ENCODE results near the gene SUCLA2. TPM values are rescaled to one million over a fixed set of nuclear protein-coding genes. Genes with fewer than 3 reads are reported as not detected.

The SUCLA2 gene
- total and polyA plus RNA-seq, 3 donors from 2014 or later: 32.7 to 50.0 (median 41.5) TPM

GRCh38 chr13:47990427-47990826 lies 10.6 kb downstream of the SUCLA2 start:
- intact Hi-C loops (cut with DNase I; ENCODE audit: low total_unique reads): no loop called here
- WGBS, 2 donors: 90 to 95% methylated on average over 1 of the region's 1 CpG
- Histone ChIP-seq H3K4me3 (no peak overlapping the region), H3K36me3 (ENCODE audit: low read depth, missing control alignments) (no peaks in the 10 kb centered on the region), H3K27ac (no peak overlapping the region), H3K27me3 (no peaks in the 10 kb centered on the region), H3K4me1 (no peaks in the 10 kb centered on the region), H3K9me3 (no peaks in the 10 kb centered on the region)
- DNase-seq: no peak
- TF ChIP-seq, protein P1, sequence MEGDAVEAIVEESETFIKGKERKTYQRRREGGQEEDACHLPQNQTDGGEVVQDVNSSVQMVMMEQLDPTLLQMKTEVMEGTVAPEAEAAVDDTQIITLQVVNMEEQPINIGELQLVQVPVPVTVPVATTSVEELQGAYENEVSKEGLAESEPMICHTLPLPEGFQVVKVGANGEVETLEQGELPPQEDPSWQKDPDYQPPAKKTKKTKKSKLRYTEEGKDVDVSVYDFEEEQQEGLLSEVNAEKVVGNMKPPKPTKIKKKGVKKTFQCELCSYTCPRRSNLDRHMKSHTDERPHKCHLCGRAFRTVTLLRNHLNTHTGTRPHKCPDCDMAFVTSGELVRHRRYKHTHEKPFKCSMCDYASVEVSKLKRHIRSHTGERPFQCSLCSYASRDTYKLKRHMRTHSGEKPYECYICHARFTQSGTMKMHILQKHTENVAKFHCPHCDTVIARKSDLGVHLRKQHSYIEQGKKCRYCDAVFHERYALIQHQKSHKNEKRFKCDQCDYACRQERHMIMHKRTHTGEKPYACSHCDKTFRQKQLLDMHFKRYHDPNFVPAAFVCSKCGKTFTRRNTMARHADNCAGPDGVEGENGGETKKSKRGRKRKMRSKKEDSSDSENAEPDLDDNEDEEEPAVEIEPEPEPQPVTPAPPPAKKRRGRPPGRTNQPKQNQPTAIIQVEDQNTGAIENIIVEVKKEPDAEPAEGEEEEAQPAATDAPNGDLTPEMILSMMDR (IDR thresholded peaks at IDR 0.05): no peak
- TF ChIP-seq POLR2A (IDR thresholded peaks at IDR 0.05): no peak

DNA sequence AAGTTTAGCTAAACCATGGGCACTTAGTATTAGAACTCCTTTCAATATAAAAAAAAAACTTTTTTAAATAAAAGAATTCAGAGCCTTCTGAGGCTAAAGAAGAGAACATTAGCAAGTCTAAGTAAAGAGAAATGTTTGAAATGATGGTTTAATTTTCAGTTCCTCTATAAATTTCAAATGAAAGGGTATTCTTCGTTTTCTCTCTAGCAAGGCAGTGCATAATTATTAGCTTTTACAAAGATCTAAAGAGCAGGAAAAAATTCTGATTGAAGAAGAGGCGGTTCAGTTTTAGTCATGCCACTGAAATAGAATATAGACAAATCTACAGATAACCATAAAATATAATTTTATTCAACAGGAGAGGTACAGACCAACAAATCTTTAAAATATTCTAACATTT lies 18.0 kb downstream of the SUCLA2 start:
- Histone ChIP-seq H3K9me3 (no peaks in the 10 kb centered on the region), H3K36me3 (ENCODE audit: low read depth, missing control alignments) (no peaks in the 10 kb centered on the region), H3K27ac (no peak overlapping the region), H3K4me1 (no peaks in the 10 kb centered on the region), H3K27me3 (no peaks in the 10 kb centered on the region), H3K4me3 (no peak overlapping the region)
- TF ChIP-seq, protein P1 (IDR thresholded peaks at IDR 0.05): no peak
- no peak for TF ChIP-seq POLR2A (IDR thresholded peaks at IDR 0.05)
- intact Hi-C loops (cut with DNase I; ENCODE audit: low total_unique reads): no loop called here
- no peak for DNase-seq
- WGBS, 2 donors: 70 to 81% methylated on average over 2 of the region's 2 CpGs

- no peak for DNase-seq
- no peaks in the 10 kb centered on the region for H3K4me1 ChIP-seq
- no peaks in the 10 kb centered on the region for H3K27me3 ChIP-seq
- no peak overlapping the region for H3K27ac ChIP-seq
- WGBS, 2 donors: 100% methylated on average over 1 of the region's 1 CpG
- intact Hi-C loops (cut with DNase I; ENCODE audit: low total_unique reads): no loop called here
- no peaks in the 10 kb centered on the region for H3K36me3 ChIP-seq (ENCODE audit: low read depth, missing control alignments)
- TF ChIP-seq POLR2A (IDR thresholded peaks at IDR 0.05): no peak
- TF ChIP-seq, protein P1 (IDR thresholded peaks at IDR 0.05): no peak
- H3K4me3 ChIP-seq: no peak overlapping the region
- H3K9me3 ChIP-seq: no peaks in the 10 kb centered on the region
Observed at GRCh38 chr13:47976325-47976724, 24.7 kb downstream of the SUCLA2 start.

- WGBS, 2 donors: 94 to 97% methylated on average over 3 of the region's 3 CpGs
- intact Hi-C loops (cut with DNase I; ENCODE audit: low total_unique reads): no loop called here
- Histone ChIP-seq H3K36me3 (ENCODE audit: low read depth, missing control alignments) (no peaks in the 10 kb centered on the region), H3K27me3 (no peaks in the 10 kb centered on the region), H3K27ac (no peak overlapping the region), H3K4me1 (no peaks in the 10 kb centered on the region), H3K9me3 (no peaks in the 10 kb centered on the region), H3K4me3 (no peak overlapping the region)
- no peak for TF ChIP-seq POLR2A (IDR thresholded peaks at IDR 0.05)
- TF ChIP-seq, protein P1 (IDR thresholded peaks at IDR 0.05): no peak
- no peak for DNase-seq
Observed at GRCh38 chr13:47964863-47965262, 36.2 kb downstream of the SUCLA2 start.

DNA sequence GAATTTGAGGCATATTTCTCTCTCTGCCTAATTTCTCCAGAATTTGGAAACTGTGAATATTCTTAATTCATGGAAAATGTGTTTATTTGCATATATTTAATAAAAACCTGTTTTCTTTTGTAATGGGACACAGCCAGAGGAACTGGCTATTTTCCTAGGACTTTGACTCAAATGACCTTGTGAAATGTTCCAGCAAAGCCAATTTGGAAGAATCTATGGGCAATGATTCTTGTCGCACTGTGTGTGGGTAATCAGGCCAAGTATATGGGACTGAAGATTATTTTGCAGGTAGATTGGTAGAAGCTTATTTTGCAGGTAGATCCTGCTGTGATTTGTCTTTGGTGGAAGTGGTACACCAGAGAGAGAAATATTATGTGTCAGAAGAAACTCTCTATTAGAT lies 38.8 kb downstream of the SUCLA2 start:
- Histone ChIP-seq H3K4me1 (no peaks in the 10 kb centered on the region), H3K4me3 (no peak overlapping the region), H3K27me3 (no peaks in the 10 kb centered on the region), H3K9me3 (no peaks in the 10 kb centered on the region), H3K27ac (no peak overlapping the region), H3K36me3 (ENCODE audit: low read depth, missing control alignments) (no peaks in the 10 kb centered on the region)
- TF ChIP-seq POLR2A (IDR thresholded peaks at IDR 0.05): no peak
- TF ChIP-seq, protein P1 (IDR thresholded peaks at IDR 0.05): no peak
- WGBS, 2 donors: 65 to 71% methylated on average over 1 of the region's 1 CpG
- intact Hi-C loops (cut with DNase I; ENCODE audit: low total_unique reads): no loop called here
- DNase-seq: no peak

Measured in testis (tissue), 3 donors.